Activated CD4-positive, alpha-beta T cell treated with anti-CD3 and anti-CD28 coated beads, Interleukin-2, Interleukin-4, amounts not matched to agents 100 ng/mL and 50 ng/mL, durations not matched to agents 16 hours and 8 hours (primary cell): Measurements from ENCODE around the gene RNASEL.
"Not testable (repeated sequence)": the region's sequence is repeated elsewhere in the genome, so short reads cannot be mapped to it uniquely, and the experiment has no call there.

ENCODE experiments used
- DNase-seq: peaks from one replicate; pipeline ENCODE4 v3.0.0-alpha.2; 2020; ENCODE audit warnings: low spot score

The RNASEL gene

DNA sequence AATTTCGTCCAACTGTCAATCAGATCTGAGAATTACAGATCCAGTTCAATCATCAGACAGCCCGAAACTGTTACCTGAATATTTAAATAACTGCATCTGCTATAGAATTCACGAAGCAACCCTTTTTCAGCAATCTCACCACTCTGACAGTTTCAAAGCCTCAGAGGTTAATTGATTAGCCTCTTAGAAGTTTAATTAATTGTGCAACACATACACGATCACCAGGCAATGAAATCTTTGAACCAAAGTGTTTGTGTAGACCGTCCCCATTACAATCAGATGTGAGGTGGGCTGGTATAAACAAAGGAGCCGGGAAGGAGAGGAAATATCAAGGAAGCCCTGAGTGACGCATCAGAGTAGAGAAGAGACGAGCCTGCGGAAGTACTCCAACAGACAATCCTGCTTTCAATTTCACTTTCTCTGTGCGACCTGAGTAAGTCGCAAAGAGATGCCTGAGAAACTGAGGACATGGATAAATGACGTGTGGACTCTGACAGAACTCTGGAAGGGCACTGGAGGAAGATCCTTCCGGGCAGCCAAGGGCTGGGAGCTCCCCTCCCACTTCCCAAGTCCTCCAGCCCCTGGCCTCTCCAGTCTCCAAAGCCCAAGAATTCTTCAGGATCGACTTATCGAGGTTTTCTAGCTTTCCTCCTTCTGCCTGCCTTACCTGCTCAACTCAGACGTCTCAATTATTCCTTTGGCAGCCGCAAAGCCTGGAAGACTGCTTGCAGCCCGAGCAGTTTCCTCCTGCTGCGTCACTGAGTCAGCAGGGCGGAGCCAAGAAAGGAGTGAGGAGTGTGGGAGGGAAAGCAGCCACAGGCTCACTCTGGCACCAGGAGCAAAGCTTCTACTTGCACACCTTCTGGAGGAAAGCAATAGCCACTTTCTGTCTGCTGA lies at the start of gene RNASEL:
Gene RNASEL, minus strand, starts transcription at position 757 of the 897 bp plus-strand sequence. CDS start 2,450 bp downstream, outside the sequence.
- DNase-seq = peak; percentile 58

- no peak for DNase-seq
Measured at GRCh38 chr1:182637769-182638168, 48.7 kb upstream of the RNASEL start.

DNA sequence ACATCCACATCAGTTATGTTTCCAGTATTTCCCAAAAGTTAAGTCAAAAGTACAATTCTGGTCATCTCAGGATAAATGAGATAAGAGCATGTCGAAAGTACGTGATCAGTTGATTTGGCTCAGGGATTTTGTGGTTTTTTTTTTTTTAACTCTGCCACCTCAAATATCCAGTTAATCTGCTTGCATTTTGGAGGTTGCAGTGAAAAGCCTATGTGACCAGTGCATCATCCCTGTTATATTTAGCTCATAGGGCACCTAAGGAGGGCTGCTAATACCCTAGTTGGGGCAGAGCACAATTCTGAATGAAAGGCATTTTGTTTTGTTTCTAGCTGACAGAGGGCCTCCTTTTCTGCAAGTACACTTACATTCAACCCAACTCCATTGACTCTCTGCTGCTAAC lies 46.8 kb upstream of the RNASEL start:
- DNase-seq = no peak

DNA sequence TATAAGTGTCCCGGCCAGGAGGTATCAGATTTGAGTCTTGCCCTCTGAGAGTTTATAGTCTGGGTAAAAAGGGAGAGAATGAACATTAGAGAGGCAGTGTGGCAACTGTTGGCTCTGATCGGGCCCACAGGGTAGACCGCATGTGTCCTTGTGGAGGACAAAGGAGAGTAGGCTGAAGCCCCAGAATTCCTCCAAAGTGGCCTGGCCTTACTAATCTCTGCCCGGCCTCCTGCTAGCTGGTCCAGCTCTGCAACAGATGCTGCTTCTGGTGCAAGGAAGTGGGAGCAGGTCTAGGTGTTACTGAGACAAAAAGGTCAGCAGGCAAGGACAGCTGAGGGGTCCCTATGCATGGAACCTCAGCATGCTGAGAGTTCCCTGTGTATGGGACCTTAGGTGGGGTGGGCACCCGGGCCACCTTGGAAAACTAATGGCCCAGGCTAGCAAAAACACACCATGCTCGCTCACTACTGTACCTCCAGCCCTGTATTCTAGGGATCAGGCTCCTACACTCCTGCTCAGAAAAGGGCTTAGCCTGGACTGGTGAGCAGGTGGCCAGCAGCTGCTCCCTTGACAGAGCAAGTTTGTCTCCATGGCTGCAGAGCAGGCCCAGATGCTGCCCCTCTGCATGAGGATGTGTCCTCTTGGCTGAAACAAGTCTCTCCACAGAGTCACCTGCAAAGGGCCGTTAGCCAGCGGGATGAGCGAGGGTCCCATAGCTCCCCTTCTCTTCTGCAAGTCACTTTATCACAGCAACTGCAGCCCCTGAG lies 45.4 kb upstream of the RNASEL start:
- DNase-seq = no peak

- DNase-seq = no peak
Measured at GRCh38 chr1:182633657-182634281, 44.7 kb upstream of the RNASEL start.

DNA sequence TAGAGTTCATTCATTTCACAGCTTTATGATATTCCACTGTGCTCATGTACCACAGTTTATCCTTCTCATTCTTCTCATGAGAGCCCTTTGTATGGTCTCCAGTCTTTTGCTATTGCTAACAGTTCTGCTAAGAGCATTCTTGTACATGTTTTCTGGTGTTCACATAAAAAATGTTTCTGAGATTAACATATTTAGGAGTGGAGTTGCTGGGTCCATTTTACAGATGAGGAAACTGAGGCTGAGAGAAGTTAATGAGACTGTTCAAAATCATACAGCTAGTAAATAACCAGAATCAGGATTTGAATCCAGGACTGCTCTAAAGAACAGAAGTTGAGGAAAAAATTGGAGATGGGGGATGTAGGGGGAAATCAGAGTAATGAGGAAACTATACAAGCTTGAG lies 44.0 kb upstream of the RNASEL start:
- no peak for DNase-seq

DNA sequence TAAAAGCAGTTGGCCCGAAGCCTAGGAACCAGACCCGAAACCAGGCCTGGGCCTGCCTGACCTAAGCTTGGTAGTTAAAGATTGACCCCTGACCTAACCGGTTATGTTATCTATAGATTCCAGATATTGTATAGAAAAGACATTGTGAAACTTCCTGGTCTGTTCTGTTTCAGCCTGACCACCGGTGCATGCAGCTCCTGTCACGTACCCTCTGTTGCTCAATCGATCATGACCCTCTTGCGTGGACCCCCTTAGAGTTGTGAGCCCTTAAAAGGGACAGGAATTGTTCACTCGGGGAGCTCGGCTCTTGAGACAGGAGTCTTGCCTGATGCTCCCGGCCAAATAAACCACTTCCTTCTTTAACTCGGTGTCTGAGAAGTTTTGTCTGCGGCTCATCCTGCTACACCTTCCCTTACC lies 43.4 kb upstream of the RNASEL start:
- DNase-seq = not testable (repeated sequence)

DNA sequence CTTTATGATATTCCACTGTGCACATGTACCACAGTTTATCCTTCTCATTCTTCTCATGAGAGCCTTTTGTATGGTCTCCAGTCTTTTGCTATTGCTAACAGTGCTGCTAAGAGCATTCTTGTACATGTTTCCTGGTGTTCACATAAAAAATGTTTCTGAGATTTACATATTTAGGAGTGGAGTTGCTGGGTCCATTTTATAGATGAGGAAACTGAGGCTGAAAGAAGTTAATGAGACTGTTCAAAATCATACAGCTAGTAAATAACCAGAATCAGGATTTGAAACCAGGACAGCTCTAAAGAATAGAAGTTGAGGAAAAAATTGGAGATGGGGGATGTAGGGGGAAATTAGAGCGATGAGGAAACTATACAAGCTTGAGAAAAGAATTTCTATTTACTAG lies 42.9 kb upstream of the RNASEL start:
- no peak for DNase-seq

- DNase-seq = no peak
Measured at GRCh38 chr1:182631053-182631677, 42.1 kb upstream of the RNASEL start.

GRCh38 chr1:182630586-182630985 lies 41.5 kb upstream of the RNASEL start:
- DNase-seq = no peak

DNA sequence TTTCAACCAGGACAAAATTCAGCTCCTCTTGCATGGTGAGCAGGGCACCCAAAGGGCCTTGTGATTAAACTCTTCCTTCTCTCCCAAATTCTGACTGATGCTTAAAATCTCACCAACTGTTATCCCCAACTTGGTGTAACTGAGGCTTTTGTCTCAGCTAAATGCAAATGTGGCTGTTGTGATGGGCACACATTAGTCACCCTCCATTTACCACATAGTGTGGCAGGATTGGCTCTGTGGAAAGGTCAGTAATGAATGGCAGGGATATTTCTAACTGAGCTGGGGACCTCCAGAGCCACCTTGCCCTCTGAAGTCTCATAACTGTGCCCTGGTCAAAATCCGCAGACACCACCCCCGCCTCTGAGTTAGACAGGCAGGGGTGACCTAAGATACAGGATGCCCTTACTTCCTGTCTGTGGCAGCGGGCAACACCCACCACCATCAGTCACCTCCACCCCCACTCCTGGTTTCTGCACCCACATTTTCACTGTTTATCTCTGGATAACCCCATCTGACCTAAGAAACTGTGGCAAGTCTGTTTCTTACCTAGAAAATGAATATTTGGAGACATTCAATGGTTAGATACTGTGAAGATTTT lies 40.5 kb upstream of the RNASEL start:
- peak; percentile 64 for DNase-seq

DNA sequence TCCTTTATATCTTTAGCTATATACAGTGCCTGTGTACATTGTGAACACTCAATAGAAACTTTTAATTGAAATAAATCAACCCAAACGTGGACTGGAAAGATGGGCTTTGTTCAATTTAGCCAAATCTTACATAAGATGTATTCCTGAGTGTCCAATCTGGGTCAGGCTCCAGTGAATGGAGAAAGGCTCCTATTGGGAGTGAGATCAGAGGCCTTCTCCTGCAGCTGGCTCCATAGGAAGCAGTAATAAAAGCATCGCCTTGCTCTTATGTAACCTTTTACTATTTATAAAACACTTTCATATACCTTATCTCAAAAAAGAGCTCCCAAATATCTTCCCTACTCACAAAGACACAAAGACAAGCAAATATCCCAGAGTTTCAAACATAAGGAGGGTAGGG lies 40.0 kb upstream of the RNASEL start:
- no peak for DNase-seq

DNA sequence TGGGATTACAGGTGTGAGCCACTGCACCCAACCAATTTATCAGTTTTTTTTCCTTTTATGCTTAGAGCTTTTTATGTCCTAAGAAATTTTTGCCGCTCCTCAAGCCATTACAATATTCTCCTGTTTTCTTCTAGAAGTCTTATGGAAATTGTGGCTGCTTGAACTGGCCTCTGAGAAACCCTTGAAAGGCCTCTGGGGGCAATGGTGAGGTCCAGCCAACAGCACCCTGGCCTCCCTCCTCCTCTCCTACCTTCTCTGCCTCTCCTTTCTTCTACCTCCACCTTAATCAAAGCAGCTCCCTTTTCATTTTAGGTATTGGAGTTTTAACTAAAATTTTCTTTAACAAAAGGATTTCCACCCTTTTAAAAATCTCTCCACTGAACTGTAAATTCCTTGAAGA lies 39.6 kb upstream of the RNASEL start:
- DNase-seq = no peak

- DNase-seq = no peak
Measured at GRCh38 chr1:182627622-182628021, 38.6 kb upstream of the RNASEL start.

DNA sequence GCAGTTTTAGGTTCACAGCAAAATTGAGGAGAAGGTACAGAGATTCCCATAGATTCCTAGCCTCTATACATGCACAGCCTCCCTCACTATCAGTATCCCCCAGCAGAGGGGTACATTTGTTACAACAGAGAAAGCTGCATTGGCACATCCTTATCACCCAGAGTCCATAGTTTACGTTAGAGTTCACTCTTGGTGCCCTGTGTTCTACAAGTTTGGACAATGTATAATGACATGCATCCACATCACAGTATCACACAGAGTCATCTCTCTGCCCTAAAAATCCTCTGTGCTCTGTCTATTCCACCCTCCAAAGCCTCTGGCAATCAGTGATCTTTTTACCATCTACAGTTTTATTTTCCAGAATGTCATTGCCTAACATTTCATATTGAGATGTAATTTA lies 37.5 kb upstream of the RNASEL start:
- DNase-seq = no peak

DNA sequence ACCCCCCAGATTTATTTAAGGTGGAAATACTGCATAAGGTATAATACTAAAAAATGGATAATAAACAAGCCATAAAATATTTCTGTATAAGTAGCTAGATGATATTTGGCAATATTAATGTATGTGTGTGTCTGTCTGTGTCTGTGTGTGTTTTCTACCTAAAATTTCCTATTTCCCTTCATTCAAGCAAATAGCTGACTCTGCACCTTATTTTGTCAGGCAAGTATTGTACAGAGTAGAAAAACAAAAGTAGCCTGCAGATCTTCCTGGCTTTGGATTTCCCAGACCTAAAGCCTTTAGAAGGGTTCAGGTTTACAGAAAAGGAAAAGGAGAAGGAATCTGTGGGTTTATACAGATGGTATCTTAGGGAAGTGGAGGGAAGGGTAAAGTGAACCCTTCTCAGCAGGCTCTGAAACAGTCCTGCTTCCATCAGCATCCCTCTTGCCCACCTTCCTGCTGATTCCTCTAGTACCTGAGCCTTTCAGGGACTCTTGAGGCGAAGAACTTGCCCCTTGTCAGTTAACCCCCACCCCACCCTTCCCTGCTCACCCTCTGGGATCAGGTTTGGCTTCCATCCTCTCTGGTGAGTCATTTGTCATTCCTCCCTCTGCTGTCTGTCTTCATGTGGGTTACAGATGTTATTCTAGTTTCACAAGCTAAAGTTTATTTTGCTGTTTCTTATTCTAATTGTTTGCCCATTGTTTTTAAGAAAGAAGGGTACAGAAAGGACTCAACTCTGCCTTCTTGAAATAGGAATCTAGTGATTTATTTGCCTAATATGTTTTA lies 36.9 kb upstream of the RNASEL start:
- no peak for DNase-seq

GRCh38 chr1:182625024-182625423 lies 36.0 kb upstream of the RNASEL start:
- no peak for DNase-seq

GRCh38 chr1:182624577-182624976 lies 35.5 kb upstream of the RNASEL start:
- peak; percentile 37 for DNase-seq

DNA sequence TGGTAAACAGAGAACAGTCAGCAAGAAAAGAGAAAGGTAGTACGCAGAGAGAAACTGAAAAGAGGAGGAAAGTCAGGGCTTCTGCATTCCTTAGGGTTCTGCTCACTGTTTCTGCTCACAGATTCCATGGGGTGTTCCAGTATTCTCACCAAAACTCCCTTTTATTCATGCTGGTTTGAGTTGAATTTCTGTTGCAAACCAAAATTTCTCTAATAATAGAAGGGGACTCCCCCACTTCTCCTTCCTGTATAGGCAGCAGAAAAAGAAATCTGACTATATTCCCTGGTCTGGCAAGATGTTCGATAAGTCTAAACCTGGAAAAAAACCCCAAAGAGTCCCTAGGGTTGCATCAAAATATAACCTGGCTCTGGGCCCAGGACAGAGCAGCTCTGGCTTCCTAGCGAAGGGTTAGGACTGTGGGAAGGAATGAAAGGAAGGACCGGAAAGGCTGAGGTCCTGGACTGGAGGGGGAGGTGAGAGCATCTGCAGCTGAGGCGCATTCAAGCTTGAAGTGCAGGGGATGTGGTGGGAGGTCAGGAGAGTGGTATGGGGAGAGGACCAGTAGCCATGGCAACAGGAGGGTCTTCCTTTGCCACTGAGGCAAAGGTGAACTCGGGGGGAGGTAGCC lies 34.0 kb upstream of the RNASEL start:
- DNase-seq = no peak

DNA sequence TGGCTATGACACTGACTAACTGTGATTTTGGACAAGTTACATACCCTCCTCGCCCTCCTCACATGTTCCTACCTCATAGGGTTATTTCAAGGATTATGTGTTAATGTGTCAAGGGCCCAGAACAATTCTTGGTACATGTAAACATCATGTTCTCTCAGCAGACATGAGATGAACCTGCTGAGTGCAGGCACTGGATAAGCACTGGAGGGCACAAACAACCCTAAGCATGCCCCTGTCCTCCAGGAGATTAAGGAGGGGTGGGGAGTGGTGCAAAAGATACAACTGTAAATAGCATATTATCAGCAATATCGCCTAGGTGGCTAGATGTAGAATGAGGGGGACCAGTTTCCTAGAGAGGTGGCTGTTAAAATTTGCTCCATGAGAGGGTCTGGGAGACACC lies 32.9 kb upstream of the RNASEL start:
- no peak for DNase-seq
